Measurements from ENCODE around the gene CCIN.

DNA sequence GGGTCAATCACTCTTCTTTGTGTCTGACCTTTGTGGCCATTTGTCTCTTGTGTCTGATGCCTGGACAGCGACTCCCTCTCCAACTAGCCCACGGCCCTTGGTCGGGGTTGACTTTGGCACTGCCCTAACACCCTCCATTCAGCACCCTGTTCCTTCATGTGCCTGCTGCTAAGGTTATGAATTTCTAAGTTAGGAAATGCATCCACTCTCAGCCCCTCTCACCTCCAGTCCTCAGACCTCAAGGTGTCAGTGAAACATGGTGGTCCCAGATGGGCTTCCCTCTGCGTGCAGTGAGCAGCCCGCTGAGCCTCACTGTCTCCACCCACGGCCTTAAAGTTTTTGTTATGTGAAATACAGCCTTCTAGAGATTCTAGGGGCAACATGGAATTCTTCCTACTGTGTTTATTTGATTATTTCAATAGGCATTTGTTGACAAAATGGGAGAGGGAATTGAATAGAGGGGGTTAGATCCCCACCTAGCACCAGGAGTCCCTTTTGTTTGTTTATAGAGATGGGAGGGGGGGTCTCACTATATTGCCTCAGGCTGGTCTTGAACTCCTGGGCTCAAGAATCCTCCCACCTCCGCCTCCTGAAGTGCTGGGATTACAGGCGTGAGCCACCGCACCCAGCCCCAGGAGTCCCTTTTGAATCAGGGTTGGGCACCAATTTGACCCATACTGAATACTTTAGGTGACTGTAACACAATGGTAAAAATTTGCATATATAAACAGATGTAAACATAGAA is 34.3 kb upstream of the CCIN start:
- TF ChIP-seq, protein P1, sequence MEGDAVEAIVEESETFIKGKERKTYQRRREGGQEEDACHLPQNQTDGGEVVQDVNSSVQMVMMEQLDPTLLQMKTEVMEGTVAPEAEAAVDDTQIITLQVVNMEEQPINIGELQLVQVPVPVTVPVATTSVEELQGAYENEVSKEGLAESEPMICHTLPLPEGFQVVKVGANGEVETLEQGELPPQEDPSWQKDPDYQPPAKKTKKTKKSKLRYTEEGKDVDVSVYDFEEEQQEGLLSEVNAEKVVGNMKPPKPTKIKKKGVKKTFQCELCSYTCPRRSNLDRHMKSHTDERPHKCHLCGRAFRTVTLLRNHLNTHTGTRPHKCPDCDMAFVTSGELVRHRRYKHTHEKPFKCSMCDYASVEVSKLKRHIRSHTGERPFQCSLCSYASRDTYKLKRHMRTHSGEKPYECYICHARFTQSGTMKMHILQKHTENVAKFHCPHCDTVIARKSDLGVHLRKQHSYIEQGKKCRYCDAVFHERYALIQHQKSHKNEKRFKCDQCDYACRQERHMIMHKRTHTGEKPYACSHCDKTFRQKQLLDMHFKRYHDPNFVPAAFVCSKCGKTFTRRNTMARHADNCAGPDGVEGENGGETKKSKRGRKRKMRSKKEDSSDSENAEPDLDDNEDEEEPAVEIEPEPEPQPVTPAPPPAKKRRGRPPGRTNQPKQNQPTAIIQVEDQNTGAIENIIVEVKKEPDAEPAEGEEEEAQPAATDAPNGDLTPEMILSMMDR (IDR thresholded peaks at IDR 0.05 in 2 of 3, conservative IDR thresholded peaks at IDR 0.05 in 1 of 3; ENCODE audit: insufficient read depth in 2 of 3, low read depth in 1 of 3, low read length in 3 of 3) = no peak
- no peak for TF ChIP-seq MAFK (IDR thresholded peaks at IDR 0.05; ENCODE audit: low read length)
- TF ChIP-seq, protein P2, sequence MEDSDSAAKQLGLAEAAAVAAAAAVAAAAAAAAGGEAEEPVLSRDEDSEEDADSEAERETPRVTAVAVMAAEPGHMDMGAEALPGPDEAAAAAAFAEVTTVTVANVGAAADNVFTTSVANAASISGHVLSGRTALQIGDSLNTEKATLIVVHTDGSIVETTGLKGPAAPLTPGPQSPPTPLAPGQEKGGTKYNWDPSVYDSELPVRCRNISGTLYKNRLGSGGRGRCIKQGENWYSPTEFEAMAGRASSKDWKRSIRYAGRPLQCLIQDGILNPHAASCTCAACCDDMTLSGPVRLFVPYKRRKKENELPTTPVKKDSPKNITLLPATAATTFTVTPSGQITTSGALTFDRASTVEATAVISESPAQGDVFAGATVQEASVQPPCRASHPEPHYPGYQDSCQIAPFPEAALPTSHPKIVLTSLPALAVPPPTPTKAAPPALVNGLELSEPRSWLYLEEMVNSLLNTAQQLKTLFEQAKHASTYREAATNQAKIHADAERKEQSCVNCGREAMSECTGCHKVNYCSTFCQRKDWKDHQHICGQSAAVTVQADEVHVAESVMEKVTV (CRISPR knock-in tag; IDR thresholded peaks at IDR 0.05) = no peak
- TF ChIP-seq MYC (IDR thresholded peaks at IDR 0.05; ENCODE audit: low read depth, low read length) = no peak
- no peak for TF ChIP-seq MYC (CRISPR knock-in tag; IDR thresholded peaks at IDR 0.05; ENCODE audit: borderline replicate concordance, low read depth)
- TF ChIP-seq MCM2 (IDR thresholded peaks at IDR 0.05; ENCODE audit: low read depth) = no peak
- TF ChIP-seq POLR2G (IDR thresholded peaks at IDR 0.05; ENCODE audit: low read depth, low read length) = no peak
- TF ChIP-seq, protein P3, sequence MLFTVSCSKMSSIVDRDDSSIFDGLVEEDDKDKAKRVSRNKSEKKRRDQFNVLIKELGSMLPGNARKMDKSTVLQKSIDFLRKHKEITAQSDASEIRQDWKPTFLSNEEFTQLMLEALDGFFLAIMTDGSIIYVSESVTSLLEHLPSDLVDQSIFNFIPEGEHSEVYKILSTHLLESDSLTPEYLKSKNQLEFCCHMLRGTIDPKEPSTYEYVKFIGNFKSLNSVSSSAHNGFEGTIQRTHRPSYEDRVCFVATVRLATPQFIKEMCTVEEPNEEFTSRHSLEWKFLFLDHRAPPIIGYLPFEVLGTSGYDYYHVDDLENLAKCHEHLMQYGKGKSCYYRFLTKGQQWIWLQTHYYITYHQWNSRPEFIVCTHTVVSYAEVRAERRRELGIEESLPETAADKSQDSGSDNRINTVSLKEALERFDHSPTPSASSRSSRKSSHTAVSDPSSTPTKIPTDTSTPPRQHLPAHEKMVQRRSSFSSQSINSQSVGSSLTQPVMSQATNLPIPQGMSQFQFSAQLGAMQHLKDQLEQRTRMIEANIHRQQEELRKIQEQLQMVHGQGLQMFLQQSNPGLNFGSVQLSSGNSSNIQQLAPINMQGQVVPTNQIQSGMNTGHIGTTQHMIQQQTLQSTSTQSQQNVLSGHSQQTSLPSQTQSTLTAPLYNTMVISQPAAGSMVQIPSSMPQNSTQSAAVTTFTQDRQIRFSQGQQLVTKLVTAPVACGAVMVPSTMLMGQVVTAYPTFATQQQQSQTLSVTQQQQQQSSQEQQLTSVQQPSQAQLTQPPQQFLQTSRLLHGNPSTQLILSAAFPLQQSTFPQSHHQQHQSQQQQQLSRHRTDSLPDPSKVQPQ (CRISPR knock-in tag; IDR thresholded peaks at IDR 0.05; ENCODE audit: borderline replicate concordance) = no peak
- TF ChIP-seq COPS2 (conservative IDR thresholded peaks at IDR 0.05) = no peak
- no peak for TF ChIP-seq CHD1 (IDR thresholded peaks at IDR 0.05; ENCODE audit: low read length)
- TF ChIP-seq SRSF9 (IDR thresholded peaks at IDR 0.05; ENCODE audit: borderline replicate concordance, low read depth, low read length) = no peak

Data from K562 (cell line).